ENCODE measurements around the gene RIN3.

The RIN3 gene

GRCh38 chr14:92601131-92601710 is 87.6 kb downstream of the RIN3 start:
- DNase-seq: no peak

- DNase-seq: no peak
Measured at GRCh38 chr14:92601757-92602417, 88.3 kb downstream of the RIN3 start.

- DNase-seq: peak; percentile 69
Measured at GRCh38 chr14:92603309-92604242, 90.0 kb downstream of the RIN3 start.

GRCh38 chr14:92605274-92605940 is 91.8 kb downstream of the RIN3 start:
- DNase-seq: no peak

GRCh38 chr14:92607251-92607650 is 93.7 kb downstream of the RIN3 start:
- no peak for DNase-seq

GRCh38 chr14:92607702-92608429 is 94.3 kb downstream of the RIN3 start:
- no peak for DNase-seq

- DNase-seq: no peak
Measured at GRCh38 chr14:92609955-92610354, 96.4 kb downstream of the RIN3 start.

- DNase-seq: no peak
Measured at GRCh38 chr14:92610849-92611271, 97.3 kb downstream of the RIN3 start.

GRCh38 chr14:92613008-92613658 is 99.6 kb downstream of the RIN3 start:
- peak; percentile 71 for DNase-seq

- no peak for DNase-seq
Measured at GRCh38 chr14:92613681-92614260, 100.2 kb downstream of the RIN3 start.

GRCh38 chr14:92615451-92615850 is 101.9 kb downstream of the RIN3 start:
- DNase-seq: peak; percentile 86

- DNase-seq: no peak
Measured at GRCh38 chr14:92616178-92616577, 102.6 kb downstream of the RIN3 start.

- DNase-seq: no peak
Measured at GRCh38 chr14:92617581-92617980, 104.0 kb downstream of the RIN3 start.

GRCh38 chr14:92619671-92620456 is 106.3 kb downstream of the RIN3 start:
- no peak for DNase-seq

- no peak for DNase-seq
Measured at GRCh38 chr14:92622311-92622710, 108.7 kb downstream of the RIN3 start.

- no peak for DNase-seq
Measured at GRCh38 chr14:92624764-92625163, 111.2 kb downstream of the RIN3 start.

GRCh38 chr14:92625213-92625612 is 111.6 kb downstream of the RIN3 start:
- no peak for DNase-seq

- DNase-seq: no peak
Measured at GRCh38 chr14:92626041-92626440, 112.5 kb downstream of the RIN3 start.

- no peak for DNase-seq
Measured at GRCh38 chr14:92627707-92628215, 114.2 kb downstream of the RIN3 start.

GRCh38 chr14:92628636-92629035 is 115.1 kb downstream of the RIN3 start:
- DNase-seq: no peak

Data from CD4-positive, alpha-beta T cell treated with Interleukin-10 for 1 hour (primary cell).